ENCODE measurements around the gene PDZD8. TPM values are rescaled to one million over a fixed set of nuclear protein-coding genes. Genes with fewer than 3 reads are reported as not detected.

Gene PDZD8
- polyA plus RNA-seq, 2 of the 4 experiments (the other 2 are of a cell fraction) = 27.4 to 76.7 TPM

DNA sequence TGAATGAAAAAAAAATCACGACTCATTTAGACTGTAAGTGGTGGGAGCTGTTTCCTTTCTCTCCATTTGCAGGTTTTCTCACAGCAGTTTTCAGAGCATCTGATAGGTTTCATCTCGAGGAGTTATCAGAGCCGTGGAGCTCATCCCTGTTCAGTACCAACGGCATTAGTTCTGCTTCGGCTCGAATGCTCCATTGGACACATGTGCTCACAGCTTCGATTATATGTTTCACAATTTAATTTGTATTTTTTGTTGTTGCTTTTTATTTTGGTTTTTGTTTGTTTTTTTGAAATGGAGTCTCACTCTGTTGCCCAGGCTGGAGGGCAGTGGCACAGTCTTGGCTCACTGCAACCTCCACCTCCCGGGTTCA, 132.8 kb downstream of the PDZD8 start:
- no peak for DNase-seq (ENCODE audit: low read depth in 1 of 2, low spot score in 1 of 2)
- Histone ChIP-seq H3K4me2 (no peak overlapping the region), H3K4me1 (0 out of 3 replicates have a peak, but pooled peaks cover 6% of the 10 kb centered on the region), H3K27ac (no peak overlapping the region), H3K9me3 (no peaks in the 10 kb centered on the region), H3K4me3 (no peak overlapping the region)
- POLR2A ChIA-PET = no interaction called here
- WGBS (ENCODE audit: missing lambda C conversion rate) = 89% methylated on average over 8 of the region's 8 CpGs
- ATAC-seq = no peak
- CTCF ChIA-PET = interaction anchor here (1.3 to 4.4 kb wide), 2 partner anchors 8 to 26 kb away, joined by 3 to 22 read pairs; no protein-coding TSS in a partner anchor
- TF ChIP-seq RCOR1 (IDR thresholded peaks at IDR 0.05; ENCODE audit: low read depth, low read length) (no peak), MAFK (IDR thresholded peaks at IDR 0.05; ENCODE audit: partially characterized antibody) (no peak)
- TF ChIP-seq, protein P1, sequence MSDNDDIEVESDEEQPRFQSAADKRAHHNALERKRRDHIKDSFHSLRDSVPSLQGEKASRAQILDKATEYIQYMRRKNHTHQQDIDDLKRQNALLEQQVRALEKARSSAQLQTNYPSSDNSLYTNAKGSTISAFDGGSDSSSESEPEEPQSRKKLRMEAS (IDR thresholded peaks at IDR 0.05) = no peak
- FAIRE-seq = no peak

DNA sequence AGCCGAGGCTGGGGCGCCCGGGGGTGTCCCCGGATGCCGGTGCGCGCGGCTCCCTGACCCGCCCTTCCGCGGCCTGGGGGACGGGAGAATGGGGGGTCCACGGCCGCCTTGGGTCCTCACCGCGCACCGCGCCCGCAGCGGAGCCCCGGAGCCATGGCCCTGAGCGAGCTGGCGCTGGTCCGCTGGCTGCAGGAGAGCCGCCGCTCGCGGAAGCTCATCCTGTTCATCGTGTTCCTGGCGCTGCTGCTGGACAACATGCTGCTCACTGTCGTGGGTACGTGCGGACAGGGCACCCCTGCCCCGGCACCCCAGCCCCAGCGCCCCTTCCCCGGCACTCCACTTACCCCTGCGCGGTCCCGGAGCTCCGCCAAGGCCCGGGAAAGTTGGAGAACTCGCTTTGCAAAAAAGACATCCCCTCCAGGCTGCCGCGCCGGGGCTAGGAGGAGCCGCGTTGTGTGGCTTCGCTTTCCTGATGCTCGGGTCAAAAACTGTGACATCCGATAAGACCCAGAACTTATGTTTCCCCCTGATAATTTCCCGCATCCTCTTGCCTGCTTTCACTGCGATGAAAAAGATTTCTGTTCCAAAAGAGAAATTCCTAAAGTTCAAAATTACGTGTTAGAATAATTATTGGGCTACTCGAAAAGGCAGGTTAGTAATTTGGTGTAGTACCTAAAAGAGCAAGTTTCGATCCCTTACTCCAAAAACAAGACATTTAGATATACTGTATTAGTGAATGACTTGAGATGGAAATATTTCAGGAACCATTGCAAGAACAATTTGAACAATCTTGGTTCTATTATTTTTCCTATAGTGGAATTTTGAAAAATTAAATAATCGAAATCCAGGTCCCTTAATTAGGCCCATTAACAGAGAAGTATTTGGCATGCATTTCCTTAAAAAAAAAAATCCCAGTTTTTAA, 133.4 kb downstream of the PDZD8 start:
- Histone ChIP-seq H3K9me3 (no peaks in the 10 kb centered on the region), H3K4me3 (peak overlapping the region; percentile 47), H3K27ac (peak overlapping the region in 1 of 2 experiments; percentile 40; a peak in 2 of 6 replicates), H3K4me2 (peak overlapping the region; percentile 94), H3K4me1 (0 out of 3 replicates have a peak, but pooled peaks cover 3% of the 10 kb centered on the region)
- DNase-seq (ENCODE audit: low read depth in 1 of 2, low spot score in 1 of 2) (no peak), FAIRE-seq (no peak), ATAC-seq (peak; percentile 45 to 66; a peak in 3 of 6 replicates)
- ChIA-PET POLR2A (no interaction called here), CTCF (interaction anchor here (1.3 to 4.4 kb wide), 2 partner anchors 9 to 25 kb away, joined by 3 to 22 read pairs; no protein-coding TSS in a partner anchor)
- TF ChIP-seq HOXA7 (CRISPR knock-in tag; IDR thresholded peaks at IDR 0.05) (no peak), CEBPB (IDR thresholded peaks at IDR 0.05) (no peak), CHD4 (IDR thresholded peaks at IDR 0.05; ENCODE audit: borderline replicate concordance) (no peak)
- TF ChIP-seq, protein P2, sequence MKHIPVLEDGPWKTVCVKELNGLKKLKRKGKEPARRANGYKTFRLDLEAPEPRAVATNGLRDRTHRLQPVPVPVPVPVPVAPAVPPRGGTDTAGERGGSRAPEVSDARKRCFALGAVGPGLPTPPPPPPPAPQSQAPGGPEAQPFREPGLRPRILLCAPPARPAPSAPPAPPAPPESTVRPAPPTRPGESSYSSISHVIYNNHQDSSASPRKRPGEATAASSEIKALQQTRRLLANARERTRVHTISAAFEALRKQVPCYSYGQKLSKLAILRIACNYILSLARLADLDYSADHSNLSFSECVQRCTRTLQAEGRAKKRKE (CRISPR knock-in tag; IDR thresholded peaks at IDR 0.05; ENCODE audit: low read depth) = no peak
- 68% methylated on average over 21 of the region's 56 CpGs for WGBS (ENCODE audit: missing lambda C conversion rate)

DNA sequence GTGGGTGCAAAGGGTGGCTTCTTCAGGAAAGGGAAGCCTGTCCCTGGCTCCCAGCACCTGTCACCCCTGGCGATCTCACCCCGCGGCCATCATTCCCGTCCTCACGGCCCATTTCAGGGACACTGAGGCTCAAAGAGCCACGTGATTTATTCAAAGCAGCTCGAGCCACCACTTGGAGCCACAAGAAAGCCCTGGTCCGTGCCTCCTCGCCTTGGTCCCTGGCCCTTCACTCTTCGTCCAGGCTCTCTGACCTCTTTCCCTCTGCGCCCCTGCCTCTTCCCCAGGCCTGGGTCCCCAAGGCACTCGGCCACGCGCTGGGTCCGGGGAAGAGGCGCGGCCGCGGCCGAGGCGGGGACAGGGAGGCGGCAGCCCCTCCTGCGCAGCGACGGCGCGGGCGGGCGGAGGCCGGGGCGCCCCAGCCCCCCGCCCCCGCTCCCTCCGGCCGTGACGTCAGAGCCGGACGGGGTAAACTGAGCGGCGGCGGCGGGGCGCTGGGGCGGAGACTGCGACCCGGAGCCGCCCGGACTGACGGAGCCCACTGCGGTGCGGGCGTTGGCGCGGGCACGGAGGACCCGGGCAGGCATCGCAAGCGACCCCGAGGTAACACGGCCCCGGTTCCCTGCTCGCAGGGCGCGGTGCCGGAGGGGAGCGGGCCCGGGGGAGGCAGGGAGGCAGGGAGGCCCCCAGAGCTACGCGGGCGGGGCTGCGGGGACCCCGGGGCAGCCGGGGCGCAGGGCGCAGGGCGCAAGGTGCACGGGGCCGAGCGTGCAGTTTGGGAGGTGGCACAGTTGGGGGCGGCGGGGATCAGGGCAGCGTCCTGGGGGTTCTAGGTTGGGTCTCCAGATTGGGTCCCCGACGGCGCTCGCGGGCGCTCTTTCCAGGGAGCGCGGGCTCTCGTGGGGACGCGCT, 134.4 kb downstream of the PDZD8 start, which contains the start of gene SLC18A2:
Gene SLC18A2, plus strand, starts transcription at position 494 of the 909 bp plus-strand sequence. CDS start 580 bp downstream, outside the sequence.
- TF ChIP-seq, protein P1 (IDR thresholded peaks at IDR 0.05) = no peak
- TF ChIP-seq SMC3 (IDR thresholded peaks at IDR 0.05) = no peak
- TF ChIP-seq POLR2AphosphoS2 (conservative IDR thresholded peaks at IDR 0.05; ENCODE audit: low read length) = no peak
- no peak for TF ChIP-seq TFCP2L1 (CRISPR knock-in tag; IDR thresholded peaks at IDR 0.05)
- no peak for TF ChIP-seq BHLHE40 (IDR thresholded peaks at IDR 0.05; ENCODE audit: low read depth, low read length)
- no peak for TF ChIP-seq MAZ (IDR thresholded peaks at IDR 0.05; ENCODE audit: borderline replicate concordance, low read depth, low read length)
- no peak for TF ChIP-seq HEYL (CRISPR knock-in tag; IDR thresholded peaks at IDR 0.05)
- no peak for TF ChIP-seq HOXB5 (CRISPR knock-in tag; IDR thresholded peaks at IDR 0.05)
- TF ChIP-seq CBX8 (IDR thresholded peaks at IDR 0.05) = no peak
- no peak for TF ChIP-seq HOXB13 (CRISPR knock-in tag; IDR thresholded peaks at IDR 0.05; ENCODE audit: low read depth)
- TF ChIP-seq HOXA7 (CRISPR knock-in tag; IDR thresholded peaks at IDR 0.05) = no peak
- no peak for TF ChIP-seq JUNB (IDR thresholded peaks at IDR 0.05)
- no peak for TF ChIP-seq CEBPB (IDR thresholded peaks at IDR 0.05)
- no peak for TF ChIP-seq EP300 (IDR thresholded peaks at IDR 0.05)
- no peak for TF ChIP-seq FOSL2 (IDR thresholded peaks at IDR 0.05)
- TF ChIP-seq FOSL2 (CRISPR knock-in tag; IDR thresholded peaks at IDR 0.05) = no peak
- peak within 1 kb of the TSS; percentile 47 for H3K4me3 ChIP-seq
- DNase-seq (ENCODE audit: low read depth in 1 of 2, low spot score in 1 of 2) (no peak), ATAC-seq (peak in 1 of 2 experiments; percentile 22; a peak in 2 of 6 replicates), FAIRE-seq (no peak)
- H3K27ac ChIP-seq = peak within 1 kb of the TSS in 1 of 2 experiments; percentile 40; a peak in 2 of 6 replicates
- 0 out of 3 replicates have a peak, but pooled peaks cover 3% of the 10 kb centered on the region for H3K4me1 ChIP-seq
- peak within 1 kb of the TSS; percentile 94 for H3K4me2 ChIP-seq
- 69% methylated on average over 22 of the region's 93 CpGs for WGBS (ENCODE audit: missing lambda C conversion rate)
- ChIA-PET CTCF (interaction anchor here (1.2 to 4.4 kb wide), 4 partner anchors 11 to 79 kb away, joined by 4 to 22 read pairs (median 10); no protein-coding TSS in a partner anchor), POLR2A (no interaction called here)
- no peaks in the 10 kb centered on the region for H3K9me3 ChIP-seq

All from A549 (cell line).